Forelimb muscle (tissue), 1 donor: ENCODE data around the gene ADH6. TPM values are rescaled to one million over a fixed set of nuclear protein-coding genes. Genes with fewer than 3 reads are reported as not detected.
"Not testable (repeated sequence)": the region's sequence is repeated elsewhere in the genome, so short reads cannot be mapped to it uniquely, and the experiment has no call there.

Source experiments
- DNase-seq: peaks from one replicate; pipeline ENCODE4 v3.0.0-alpha.2; 2013; ENCODE audit warnings: low read depth
- polyA plus RNA-seq: library from polyadenylated mRNA; unstranded; fragments of 120-200 nt; gene quantifications from one replicate; pipeline ENCODE4 v1.2.1, GENCODE V29; 2013; ENCODE audit not compliant: insufficient read length

The ADH6 gene
- polyA plus RNA-seq, 1 donor, result 0.80 TPM

GRCh38 chr4:99190336-99190735 is 28.7 kb downstream of the ADH6 start:
- DNase-seq, result no peak

- DNase-seq, result not testable (repeated sequence)
Observed at GRCh38 chr4:99189900-99190299, 29.1 kb downstream of the ADH6 start.

GRCh38 chr4:99186029-99186428 is 33.0 kb downstream of the ADH6 start:
- DNase-seq, result no peak

- DNase-seq, result no peak
Observed at GRCh38 chr4:99185581-99185980, 33.5 kb downstream of the ADH6 start.

GRCh38 chr4:99180382-99181070 is 38.5 kb downstream of the ADH6 start:
- DNase-seq, result no peak

- DNase-seq, result no peak
Observed at GRCh38 chr4:99179626-99180025, 39.4 kb downstream of the ADH6 start.

GRCh38 chr4:99179178-99179577 is 39.9 kb downstream of the ADH6 start:
- DNase-seq, result no peak

GRCh38 chr4:99166544-99166943 is 52.5 kb downstream of the ADH6 start:
- DNase-seq, result no peak

GRCh38 chr4:99165978-99166377 is 53.1 kb downstream of the ADH6 start:
- no peak for DNase-seq

- no peak for DNase-seq
Observed at GRCh38 chr4:99161373-99162099, 57.5 kb downstream of the ADH6 start.

GRCh38 chr4:99159699-99160098 is 59.3 kb downstream of the ADH6 start:
- no peak for DNase-seq

- no peak for DNase-seq
Observed at GRCh38 chr4:99157478-99157935, 61.5 kb downstream of the ADH6 start.

GRCh38 chr4:99156992-99157391 is 62.1 kb downstream of the ADH6 start:
- no peak for DNase-seq

GRCh38 chr4:99154658-99155342 is 64.2 kb downstream of the ADH6 start:
- DNase-seq, result no peak

Other genes starting within 250 kb of the ADH6 start
- 26.2 TPM for gene METAP1, start 223.5 kb downstream of the ADH6 start, polyA plus RNA-seq
- gene ADH5, start 130.5 kb downstream of the ADH6 start, polyA plus RNA-seq, result 92.4 TPM
- gene ADH4, start 74.9 kb downstream of the ADH6 start, polyA plus RNA-seq, result 0.24 TPM
- gene ADH1A, start 71.7 kb upstream of the ADH6 start, polyA plus RNA-seq, result 0.54 TPM
- 10.4 TPM for gene ADH1B, start 102.2 kb upstream of the ADH6 start, polyA plus RNA-seq
- 5.9 TPM for gene ADH1C, start 133.5 kb upstream of the ADH6 start, polyA plus RNA-seq
- gene ADH7, start 216.1 kb upstream of the ADH6 start, polyA plus RNA-seq, result not detected